HG02973 (cell line): ENCODE results near the gene AFMID.
"Not testable (repeated sequence)": the region's sequence is repeated elsewhere in the genome, so short reads cannot be mapped to it uniquely, and the experiment has no call there.

Experiments
- ATAC-seq: cut with Tn5 transposase; IDR thresholded peaks from one replicate; pipeline ENCODE4 v1.9.1; 2021; ENCODE audit warnings: moderate library complexity; ENCODE audit not compliant: unreplicated experiment

Gene AFMID

GRCh38 chr17:78252701-78253635, 65.8 kb downstream of the AFMID start:
- no peak for ATAC-seq

- ATAC-seq, result not testable (repeated sequence)
These were observed 66.4 kb downstream of the AFMID start for GRCh38 chr17:78253636-78253945.

GRCh38 chr17:78253946-78254672, 66.9 kb downstream of the AFMID start:
- peak; percentile 43 for ATAC-seq

- ATAC-seq, result no peak
These were observed 68.0 kb downstream of the AFMID start for GRCh38 chr17:78255029-78255656.

GRCh38 chr17:78255953-78256706, 69.0 kb downstream of the AFMID start:
- no peak for ATAC-seq

GRCh38 chr17:78256707-78257591, 69.8 kb downstream of the AFMID start:
- no peak for ATAC-seq
